ENCODE data around the gene SLC7A14. TPM values are rescaled to one million over a fixed set of nuclear protein-coding genes. Genes with fewer than 3 reads are reported as not detected.

Gene SLC7A14
- polyA plus RNA-seq, 2 donors: not detected

DNA sequence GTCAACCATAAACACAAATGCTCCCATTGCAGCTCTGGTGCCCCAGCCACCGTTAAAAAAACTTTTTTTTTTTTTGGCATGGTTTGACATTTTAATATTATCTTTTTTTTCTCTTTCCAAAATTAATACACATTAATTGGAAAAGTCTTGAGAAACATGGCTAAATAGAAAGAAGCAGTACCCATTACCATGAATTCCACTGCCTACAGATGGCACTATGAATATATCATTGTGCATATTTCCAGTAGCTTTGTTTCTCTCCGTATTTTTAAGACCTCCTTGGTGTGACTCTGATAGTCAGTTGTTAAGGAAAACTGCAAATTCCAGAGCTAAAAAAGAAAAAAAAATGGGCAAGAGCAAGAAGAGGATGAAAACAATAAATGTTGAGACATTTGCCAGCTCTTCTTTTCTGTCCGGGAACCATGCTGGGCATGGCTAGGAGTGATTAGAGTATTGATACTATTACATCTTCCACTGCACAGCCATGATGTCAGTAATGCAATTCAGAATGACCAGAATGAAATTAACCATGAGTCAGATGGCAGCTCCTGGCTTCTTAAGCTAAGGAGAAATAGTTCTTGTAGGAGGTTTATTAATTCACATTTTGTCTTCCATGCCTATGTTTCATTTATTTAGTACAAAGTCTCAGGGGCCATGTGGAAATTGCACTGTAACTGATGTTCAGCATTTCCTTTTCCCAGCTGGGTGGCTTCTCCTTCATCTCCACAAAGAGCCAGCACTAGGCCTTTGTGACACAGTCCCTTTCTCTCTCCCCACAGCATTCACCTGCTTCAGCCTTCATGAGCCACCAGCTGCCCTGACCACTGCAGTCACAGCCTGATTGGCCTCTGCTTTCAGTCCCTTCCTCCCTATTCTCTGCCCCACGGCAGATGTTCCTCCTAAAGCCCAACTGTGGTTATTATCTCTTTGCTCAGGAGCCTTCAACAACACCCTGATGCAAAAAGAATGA lies 31.8 kb downstream of the SLC7A14 start:
- Histone ChIP-seq H3K4me1 (ENCODE audit: control insufficient read depth in 2 of 2, insufficient read depth in 2 of 2, low read length in 1 of 2) (no peaks in the 10 kb centered on the region), H3K4me3 (ENCODE audit: low read depth in 1 of 2, low read length in 2 of 2) (no peak overlapping the region), H3K27ac (ENCODE audit: low read depth in 2 of 2, low read length in 1 of 2) (no peak overlapping the region), H3K27me3 (ENCODE audit: control insufficient read depth in 1 of 2, insufficient read depth in 2 of 2, low read length in 2 of 2) (no peaks in the 10 kb centered on the region), H3K36me3 (ENCODE audit: control insufficient read depth in 2 of 2, insufficient read depth in 2 of 2, low read length in 1 of 2) (no peaks in the 10 kb centered on the region), H3K9me3 (ENCODE audit: control insufficient read depth in 2 of 2, insufficient read depth in 1 of 2, low read depth in 1 of 2, low read length in 1 of 2) (no peaks in the 10 kb centered on the region)
- 65 to 74% methylated on average over 4 of the region's 4 CpGs for WGBS, 2 donors

DNA sequence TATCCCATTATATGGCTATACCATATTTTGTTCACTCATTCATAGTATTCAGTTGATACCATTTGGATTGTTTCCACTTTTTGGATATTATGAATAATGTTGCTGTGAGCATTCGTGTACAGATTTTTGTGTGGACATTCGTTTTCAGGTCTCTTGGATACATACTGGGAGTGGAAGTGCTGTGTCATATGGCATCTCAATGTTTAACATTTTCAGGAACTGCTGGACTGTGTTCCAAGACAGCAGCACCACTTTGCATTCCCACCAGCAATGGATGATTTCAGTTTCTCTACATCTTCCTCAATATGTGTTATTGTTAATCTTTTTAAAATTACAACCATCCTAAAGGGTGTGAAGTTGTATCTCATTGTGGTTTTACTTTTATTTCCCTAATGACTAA lies 34.6 kb downstream of the SLC7A14 start:
- no peaks in the 10 kb centered on the region for H3K27me3 ChIP-seq (ENCODE audit: control insufficient read depth in 1 of 2, insufficient read depth in 2 of 2, low read length in 2 of 2)
- no peaks in the 10 kb centered on the region for H3K36me3 ChIP-seq (ENCODE audit: control insufficient read depth in 2 of 2, insufficient read depth in 2 of 2, low read length in 1 of 2)
- H3K4me1 ChIP-seq (ENCODE audit: control insufficient read depth in 2 of 2, insufficient read depth in 2 of 2, low read length in 1 of 2): no peaks in the 10 kb centered on the region
- H3K9me3 ChIP-seq (ENCODE audit: control insufficient read depth in 2 of 2, insufficient read depth in 1 of 2, low read depth in 1 of 2, low read length in 1 of 2): no peaks in the 10 kb centered on the region
- WGBS, 2 donors: 57 to 61% methylated on average over 2 of the region's 2 CpGs
- no peak overlapping the region for H3K27ac ChIP-seq (ENCODE audit: low read depth in 2 of 2, low read length in 1 of 2)
- H3K4me3 ChIP-seq (ENCODE audit: low read depth in 1 of 2, low read length in 2 of 2): no peak overlapping the region

- Histone ChIP-seq H3K4me3 (ENCODE audit: low read depth in 1 of 2, low read length in 2 of 2) (no peak overlapping the region), H3K27me3 (ENCODE audit: control insufficient read depth in 1 of 2, insufficient read depth in 2 of 2, low read length in 2 of 2) (no peaks in the 10 kb centered on the region), H3K36me3 (ENCODE audit: control insufficient read depth in 2 of 2, insufficient read depth in 2 of 2, low read length in 1 of 2) (no peaks in the 10 kb centered on the region), H3K27ac (ENCODE audit: low read depth in 2 of 2, low read length in 1 of 2) (no peak overlapping the region), H3K4me1 (ENCODE audit: control insufficient read depth in 2 of 2, insufficient read depth in 2 of 2, low read length in 1 of 2) (no peaks in the 10 kb centered on the region), H3K9me3 (ENCODE audit: control insufficient read depth in 2 of 2, insufficient read depth in 1 of 2, low read depth in 1 of 2, low read length in 1 of 2) (no peaks in the 10 kb centered on the region)
- 89 to 91% methylated on average over 3 of the region's 3 CpGs for WGBS, 2 donors
These were observed 43.2 kb downstream of the SLC7A14 start for GRCh38 chr3:170542704-170543103.

DNA sequence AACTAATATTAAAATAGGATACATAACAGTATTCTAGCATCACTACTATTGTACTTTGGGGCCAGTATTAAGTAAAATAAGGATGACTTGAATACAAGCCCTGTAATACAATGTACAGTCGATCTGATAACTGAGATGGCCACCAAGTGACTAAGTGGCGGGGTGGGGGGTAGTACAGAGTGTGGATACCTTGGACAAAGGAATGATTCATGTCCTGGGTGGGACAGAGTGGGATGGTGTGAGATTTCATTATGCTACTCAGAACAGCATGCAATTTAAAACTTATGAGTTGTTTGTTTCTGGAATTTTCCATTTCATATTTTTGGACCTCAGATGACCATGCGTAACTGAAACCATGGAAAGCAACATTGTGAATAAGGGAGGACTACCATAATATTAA lies 46.0 kb downstream of the SLC7A14 start:
- 78 to 87% methylated on average over 3 of the region's 3 CpGs for WGBS, 2 donors
- no peaks in the 10 kb centered on the region for H3K4me1 ChIP-seq (ENCODE audit: control insufficient read depth in 2 of 2, insufficient read depth in 2 of 2, low read length in 1 of 2)
- H3K27me3 ChIP-seq (ENCODE audit: control insufficient read depth in 1 of 2, insufficient read depth in 2 of 2, low read length in 2 of 2): no peaks in the 10 kb centered on the region
- H3K4me3 ChIP-seq (ENCODE audit: low read depth in 1 of 2, low read length in 2 of 2): no peak overlapping the region
- H3K27ac ChIP-seq (ENCODE audit: low read depth in 2 of 2, low read length in 1 of 2): no peak overlapping the region
- H3K36me3 ChIP-seq (ENCODE audit: control insufficient read depth in 2 of 2, insufficient read depth in 2 of 2, low read length in 1 of 2): no peaks in the 10 kb centered on the region
- no peaks in the 10 kb centered on the region for H3K9me3 ChIP-seq (ENCODE audit: control insufficient read depth in 2 of 2, insufficient read depth in 1 of 2, low read depth in 1 of 2, low read length in 1 of 2)

DNA sequence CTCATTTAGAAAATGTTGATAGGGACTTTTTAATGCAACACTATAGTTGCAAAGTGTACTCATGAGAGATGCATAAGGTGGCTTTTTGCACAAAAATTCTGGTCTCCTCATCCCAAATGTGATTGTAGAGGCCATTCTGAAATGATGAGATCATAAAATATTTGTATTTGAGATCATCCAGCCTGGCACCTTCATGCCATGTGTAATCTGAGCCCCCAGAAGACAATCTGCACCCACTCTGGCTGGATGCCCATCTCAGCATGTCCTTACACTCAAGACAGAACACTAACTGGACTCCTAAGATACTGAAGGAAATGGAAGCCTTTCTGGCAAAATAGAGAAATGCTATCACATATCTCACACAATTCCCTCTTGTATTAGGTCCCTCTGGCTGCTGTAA lies 49.2 kb downstream of the SLC7A14 start:
- no peak overlapping the region for H3K4me3 ChIP-seq (ENCODE audit: low read depth in 1 of 2, low read length in 2 of 2)
- no peaks in the 10 kb centered on the region for H3K27me3 ChIP-seq (ENCODE audit: control insufficient read depth in 1 of 2, insufficient read depth in 2 of 2, low read length in 2 of 2)
- no peaks in the 10 kb centered on the region for H3K4me1 ChIP-seq (ENCODE audit: control insufficient read depth in 2 of 2, insufficient read depth in 2 of 2, low read length in 1 of 2)
- H3K27ac ChIP-seq (ENCODE audit: low read depth in 2 of 2, low read length in 1 of 2): no peak overlapping the region
- H3K9me3 ChIP-seq (ENCODE audit: control insufficient read depth in 2 of 2, insufficient read depth in 1 of 2, low read depth in 1 of 2, low read length in 1 of 2): no peaks in the 10 kb centered on the region
- H3K36me3 ChIP-seq (ENCODE audit: control insufficient read depth in 2 of 2, insufficient read depth in 2 of 2, low read length in 1 of 2): no peaks in the 10 kb centered on the region

DNA sequence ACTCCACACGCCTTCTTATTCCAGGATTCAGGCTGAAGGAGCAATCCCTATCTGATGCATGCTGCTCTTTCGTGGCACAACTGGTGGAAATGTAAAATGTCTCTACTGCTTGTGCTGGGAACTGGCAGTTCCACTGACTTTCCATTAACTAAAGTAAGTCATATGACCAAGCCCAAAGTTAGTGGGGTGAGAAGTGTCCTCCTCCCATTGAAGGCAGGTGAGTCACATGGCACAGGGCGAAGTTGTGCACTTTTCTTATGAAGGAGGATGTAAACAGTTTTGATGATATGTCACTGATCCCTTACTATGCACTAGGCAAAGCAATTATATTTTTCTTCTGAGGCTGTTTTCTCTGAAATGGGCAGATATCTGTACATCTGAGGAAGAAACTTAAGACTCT lies 51.6 kb downstream of the SLC7A14 start:
- H3K9me3 ChIP-seq (ENCODE audit: control insufficient read depth in 2 of 2, insufficient read depth in 1 of 2, low read depth in 1 of 2, low read length in 1 of 2): no peaks in the 10 kb centered on the region
- H3K36me3 ChIP-seq (ENCODE audit: control insufficient read depth in 2 of 2, insufficient read depth in 2 of 2, low read length in 1 of 2): no peaks in the 10 kb centered on the region
- H3K27me3 ChIP-seq (ENCODE audit: control insufficient read depth in 1 of 2, insufficient read depth in 2 of 2, low read length in 2 of 2): no peaks in the 10 kb centered on the region
- 71 to 81% methylated on average over 3 of the region's 3 CpGs for WGBS, 2 donors
- no peak overlapping the region for H3K27ac ChIP-seq (ENCODE audit: low read depth in 2 of 2, low read length in 1 of 2)
- H3K4me3 ChIP-seq (ENCODE audit: low read depth in 1 of 2, low read length in 2 of 2): no peak overlapping the region
- no peaks in the 10 kb centered on the region for H3K4me1 ChIP-seq (ENCODE audit: control insufficient read depth in 2 of 2, insufficient read depth in 2 of 2, low read length in 1 of 2)

DNA sequence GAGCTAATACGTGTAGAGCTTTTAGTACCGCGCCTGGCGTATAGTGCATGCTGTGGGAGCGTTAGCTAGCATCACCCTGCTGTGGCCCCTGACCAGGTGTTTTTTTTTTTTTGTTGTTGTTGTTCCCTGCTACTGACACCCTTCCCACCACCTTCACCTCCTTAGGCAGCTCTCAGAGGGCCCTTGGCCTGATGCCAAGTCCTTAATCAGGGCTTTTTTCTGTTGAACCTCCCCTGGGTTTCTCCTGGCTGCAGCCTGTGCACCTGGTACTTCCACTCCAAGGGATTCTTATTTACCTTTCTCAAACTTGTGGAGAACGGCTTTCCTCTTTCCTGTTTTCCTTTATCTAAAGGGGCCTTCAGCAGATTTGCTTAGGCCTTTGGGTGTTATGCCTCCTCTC lies 53.3 kb downstream of the SLC7A14 start:
- Histone ChIP-seq H3K27ac (ENCODE audit: low read depth in 2 of 2, low read length in 1 of 2) (no peak overlapping the region), H3K36me3 (ENCODE audit: control insufficient read depth in 2 of 2, insufficient read depth in 2 of 2, low read length in 1 of 2) (no peaks in the 10 kb centered on the region), H3K4me1 (ENCODE audit: control insufficient read depth in 2 of 2, insufficient read depth in 2 of 2, low read length in 1 of 2) (no peaks in the 10 kb centered on the region), H3K4me3 (ENCODE audit: low read depth in 1 of 2, low read length in 2 of 2) (no peak overlapping the region), H3K27me3 (ENCODE audit: control insufficient read depth in 1 of 2, insufficient read depth in 2 of 2, low read length in 2 of 2) (no peaks in the 10 kb centered on the region), H3K9me3 (ENCODE audit: control insufficient read depth in 2 of 2, insufficient read depth in 1 of 2, low read depth in 1 of 2, low read length in 1 of 2) (no peaks in the 10 kb centered on the region)
- 76% methylated on average over 6 of the region's 6 CpGs for WGBS, 2 donors

DNA sequence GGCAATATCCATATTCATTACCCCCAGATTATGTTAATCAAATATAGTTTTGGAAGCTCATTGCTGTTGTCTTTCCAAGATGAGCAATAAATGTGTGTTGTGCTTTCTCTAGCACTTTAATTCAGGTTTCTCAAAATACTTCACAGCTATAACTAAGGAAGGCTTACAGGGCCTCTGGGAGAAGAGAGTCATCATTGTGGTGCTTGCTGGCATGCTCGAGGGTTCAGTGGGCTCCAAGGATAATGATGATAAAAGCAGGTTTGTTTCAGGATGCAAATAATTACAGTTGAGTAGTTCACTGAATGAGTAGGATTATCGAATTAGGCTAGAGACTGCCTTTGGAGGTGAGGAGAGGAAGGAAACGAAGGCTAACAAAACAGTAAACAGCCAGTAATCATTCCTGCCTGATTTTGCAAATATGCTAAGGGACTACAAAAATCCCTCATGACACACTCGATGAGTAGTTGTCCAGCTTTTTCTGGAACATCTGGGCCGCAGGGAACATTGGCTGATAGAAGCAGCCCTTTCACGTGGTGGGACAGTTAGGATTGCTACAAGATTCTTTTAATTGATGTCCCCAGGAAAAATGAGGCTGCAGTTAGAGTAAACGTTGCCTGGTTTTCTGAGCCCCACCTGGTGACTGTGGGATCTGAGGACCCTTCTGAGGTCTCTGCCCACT lies 54.1 kb downstream of the SLC7A14 start:
- Histone ChIP-seq H3K27me3 (ENCODE audit: control insufficient read depth in 1 of 2, insufficient read depth in 2 of 2, low read length in 2 of 2) (no peaks in the 10 kb centered on the region), H3K9me3 (ENCODE audit: control insufficient read depth in 2 of 2, insufficient read depth in 1 of 2, low read depth in 1 of 2, low read length in 1 of 2) (no peaks in the 10 kb centered on the region), H3K27ac (ENCODE audit: low read depth in 2 of 2, low read length in 1 of 2) (no peak overlapping the region), H3K4me1 (ENCODE audit: control insufficient read depth in 2 of 2, insufficient read depth in 2 of 2, low read length in 1 of 2) (no peaks in the 10 kb centered on the region), H3K36me3 (ENCODE audit: control insufficient read depth in 2 of 2, insufficient read depth in 2 of 2, low read length in 1 of 2) (no peaks in the 10 kb centered on the region), H3K4me3 (ENCODE audit: low read depth in 1 of 2, low read length in 2 of 2) (no peak overlapping the region)
- WGBS, 2 donors: 46 to 65% methylated on average over 7 of the region's 7 CpGs

DNA sequence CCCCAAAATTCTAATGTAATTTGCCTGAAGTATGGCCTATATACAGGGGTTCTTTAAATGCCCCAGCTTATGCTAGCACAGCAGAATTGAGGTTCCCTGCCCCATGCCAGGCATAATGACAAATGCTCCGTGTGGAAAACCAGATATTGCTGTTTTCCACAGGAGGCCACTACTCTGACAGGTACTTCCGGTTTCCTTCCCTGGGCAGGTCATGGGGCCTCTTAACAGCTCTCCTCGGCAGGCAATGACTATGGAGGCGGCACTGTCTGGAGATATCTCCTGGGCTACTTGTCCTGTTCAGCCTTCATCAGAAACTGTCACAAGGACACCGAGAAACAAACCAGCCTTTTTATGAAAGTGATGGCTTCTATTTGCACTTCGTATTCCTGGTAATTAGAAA lies 54.8 kb downstream of the SLC7A14 start:
- Histone ChIP-seq H3K27me3 (ENCODE audit: control insufficient read depth in 1 of 2, insufficient read depth in 2 of 2, low read length in 2 of 2) (no peaks in the 10 kb centered on the region), H3K36me3 (ENCODE audit: control insufficient read depth in 2 of 2, insufficient read depth in 2 of 2, low read length in 1 of 2) (no peaks in the 10 kb centered on the region), H3K9me3 (ENCODE audit: control insufficient read depth in 2 of 2, insufficient read depth in 1 of 2, low read depth in 1 of 2, low read length in 1 of 2) (no peaks in the 10 kb centered on the region), H3K4me1 (ENCODE audit: control insufficient read depth in 2 of 2, insufficient read depth in 2 of 2, low read length in 1 of 2) (no peaks in the 10 kb centered on the region), H3K27ac (ENCODE audit: low read depth in 2 of 2, low read length in 1 of 2) (no peak overlapping the region), H3K4me3 (ENCODE audit: low read depth in 1 of 2, low read length in 2 of 2) (no peak overlapping the region)
- WGBS, 2 donors: 70 to 77% methylated on average over 6 of the region's 6 CpGs
